ENCODE data around the gene ANKRD22.
A peak's percentile ranks its signal among the peaks of the same experiment; 100 is the strongest.

ANKRD22 gene

DNA sequence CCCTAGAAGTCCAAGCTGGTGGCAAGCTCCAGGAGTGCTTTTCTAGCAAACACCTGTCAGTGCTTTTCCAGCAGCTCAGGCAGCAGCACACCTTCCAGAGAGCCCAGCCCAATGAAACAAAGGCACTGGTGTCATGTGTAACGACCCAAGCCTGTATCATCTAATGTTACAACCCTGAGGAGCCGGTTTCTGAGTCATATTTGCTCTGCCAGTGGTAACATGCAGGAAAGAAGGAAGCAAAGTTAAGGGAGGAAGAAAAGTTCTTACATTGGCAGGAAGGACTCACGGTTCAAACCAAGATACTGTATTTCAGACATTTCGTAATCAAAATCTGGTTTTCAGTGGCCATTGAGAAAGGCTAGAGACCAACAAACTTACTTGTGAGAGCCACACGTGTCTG is at the start of gene ANKRD22:
TSS of gene ANKRD22 (minus strand) at position 139 of the 400 bp plus-strand sequence. CDS start 237 bp downstream, outside the sequence.
- FAIRE-seq: no peak

DNA sequence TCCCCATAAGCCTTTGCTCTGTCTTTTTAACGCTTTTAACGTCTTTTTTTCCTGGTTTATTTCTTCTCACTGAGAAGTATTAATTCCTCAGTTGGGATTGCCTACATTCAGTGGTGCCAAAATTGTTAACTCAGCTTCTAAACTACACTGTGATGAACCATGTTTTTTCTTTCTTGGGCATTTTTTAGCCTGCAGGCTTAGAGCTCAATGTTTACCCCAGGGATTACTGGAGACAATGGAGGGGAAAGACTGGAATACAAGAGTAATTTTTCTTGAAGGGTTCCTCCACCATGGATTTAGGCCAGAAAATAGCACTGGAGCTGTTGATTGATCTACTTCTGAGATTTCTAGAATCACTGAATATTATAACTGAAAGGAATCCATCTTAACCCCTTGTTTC is 48.2 kb upstream of the ANKRD22 start:
- FAIRE-seq: no peak

DNA sequence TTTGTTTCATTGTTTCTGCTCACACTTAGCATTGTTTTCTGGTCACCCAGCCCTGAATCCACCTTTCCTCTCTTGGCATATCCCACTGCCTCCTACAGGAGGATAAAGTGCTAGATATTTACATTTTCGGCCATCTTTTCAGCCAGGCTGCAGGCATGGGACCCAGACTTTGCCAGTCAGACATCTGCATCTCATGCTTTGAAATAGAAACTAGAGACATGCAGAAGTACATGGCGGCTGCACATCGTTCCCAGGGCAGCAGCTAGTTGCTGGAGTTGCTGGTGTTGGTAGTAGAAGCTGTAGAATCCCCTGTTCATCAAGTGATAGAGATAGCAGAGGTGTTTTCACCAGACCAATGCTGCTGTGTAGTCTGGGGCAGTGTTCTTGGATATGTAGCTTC is 47.1 kb upstream of the ANKRD22 start:
- FAIRE-seq: no peak

DNA sequence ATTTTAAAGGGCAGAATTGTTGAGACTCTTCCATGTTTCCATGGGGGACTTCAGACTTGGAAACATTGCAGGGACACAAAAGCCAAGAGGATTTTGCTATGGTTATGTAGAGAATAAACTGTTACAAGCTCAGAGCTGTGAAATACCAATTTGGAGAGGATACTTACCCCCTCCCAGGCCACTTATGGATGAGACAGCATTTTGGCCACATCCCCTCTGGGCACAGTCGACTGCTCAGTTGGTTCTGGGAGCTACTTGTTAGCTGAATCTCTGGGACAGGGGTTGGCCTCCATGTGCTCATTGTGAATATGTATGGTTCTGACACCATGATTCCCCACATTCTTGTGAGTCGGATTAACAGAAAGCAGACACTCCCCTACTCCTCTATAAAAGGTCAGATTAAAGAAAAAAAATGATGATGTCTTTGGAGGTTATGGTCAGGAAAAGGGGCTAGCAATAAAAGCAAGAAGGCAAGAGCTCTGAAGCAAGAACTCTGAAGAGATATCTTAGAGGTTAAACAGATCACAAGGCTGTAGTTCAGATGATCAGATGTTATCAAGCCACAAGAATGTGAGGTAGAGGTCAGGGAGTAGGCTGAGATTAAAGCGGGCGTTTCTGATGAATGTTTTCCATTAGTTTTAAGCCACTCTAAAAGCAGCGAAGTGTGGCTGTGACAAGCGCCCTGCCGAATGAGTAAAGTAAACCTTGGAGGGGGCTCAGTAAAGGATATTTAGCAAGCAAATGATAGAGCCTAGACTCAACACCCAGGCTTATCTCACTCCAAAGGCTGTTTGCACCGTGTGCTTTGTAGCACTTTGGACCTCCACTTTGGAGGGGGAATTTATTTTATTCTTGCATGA is 45.6 kb upstream of the ANKRD22 start:
- FAIRE-seq: no peak

DNA sequence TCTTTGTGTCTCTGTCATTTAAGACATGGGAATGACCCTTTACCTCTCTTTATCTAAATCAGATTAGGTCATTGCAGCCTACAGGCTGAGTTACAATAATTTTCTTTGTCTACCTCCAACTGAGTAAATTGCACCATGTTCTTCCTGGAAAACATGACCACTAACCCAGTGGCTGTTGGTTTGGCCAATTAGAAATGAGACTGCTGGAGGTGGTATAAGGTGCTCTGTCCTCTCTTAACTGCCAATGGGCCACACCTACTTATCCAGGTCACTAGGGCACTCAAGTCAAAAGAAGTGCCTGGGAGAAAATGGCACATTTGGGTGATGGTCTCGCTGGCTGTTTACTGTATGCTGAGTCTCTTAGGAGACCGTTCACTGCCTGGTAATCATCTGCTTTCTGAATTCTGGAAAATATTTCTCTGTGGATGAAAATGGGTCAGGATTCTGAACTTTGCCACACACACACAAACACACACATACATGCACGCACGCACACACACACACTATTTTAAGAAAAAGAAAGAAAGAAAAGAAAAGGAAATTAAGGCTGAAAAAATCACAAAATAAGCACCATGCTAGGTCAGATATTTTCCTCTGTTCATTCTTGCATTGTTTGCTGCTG is 44.8 kb upstream of the ANKRD22 start:
- no peak for FAIRE-seq

DNA sequence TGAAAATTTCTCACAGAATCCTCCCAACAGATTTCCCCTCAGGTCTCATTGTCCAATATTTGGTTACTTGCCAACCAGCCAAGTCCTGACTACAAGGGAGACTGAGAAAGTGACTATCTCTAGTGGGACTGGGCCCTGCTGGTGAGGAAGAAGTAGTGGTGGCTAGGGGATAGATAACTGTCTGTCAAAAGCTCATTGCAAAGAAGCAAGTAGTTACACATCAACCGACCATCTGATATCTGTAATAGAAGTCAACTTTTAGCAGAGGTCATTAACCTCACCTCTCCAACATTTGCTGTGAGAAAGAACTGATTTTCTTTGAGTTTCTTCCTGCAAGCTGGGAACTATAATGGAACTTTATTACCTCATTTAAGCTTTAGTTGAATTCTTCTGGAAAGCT is 43.6 kb upstream of the ANKRD22 start:
- FAIRE-seq: no peak

DNA sequence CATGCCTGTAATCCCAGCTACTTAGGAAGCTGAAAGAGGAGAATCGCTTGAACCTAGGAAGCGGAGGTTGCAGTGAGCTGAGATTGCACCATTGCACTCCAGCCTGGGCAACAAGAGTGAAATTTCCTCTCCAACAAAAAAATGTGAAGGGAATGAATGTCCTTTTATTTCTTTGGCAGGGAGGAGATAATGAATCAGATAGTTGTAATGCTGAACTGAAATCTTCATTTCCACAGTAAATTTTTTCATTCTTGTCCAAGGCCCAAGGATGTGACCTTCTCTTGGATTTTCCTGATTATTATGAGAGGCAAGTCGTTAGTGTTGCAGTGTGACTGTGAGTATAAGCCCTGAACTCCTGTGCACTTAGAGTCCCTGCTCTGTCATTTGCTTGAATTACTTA is 42.0 kb upstream of the ANKRD22 start:
- no peak for FAIRE-seq

DNA sequence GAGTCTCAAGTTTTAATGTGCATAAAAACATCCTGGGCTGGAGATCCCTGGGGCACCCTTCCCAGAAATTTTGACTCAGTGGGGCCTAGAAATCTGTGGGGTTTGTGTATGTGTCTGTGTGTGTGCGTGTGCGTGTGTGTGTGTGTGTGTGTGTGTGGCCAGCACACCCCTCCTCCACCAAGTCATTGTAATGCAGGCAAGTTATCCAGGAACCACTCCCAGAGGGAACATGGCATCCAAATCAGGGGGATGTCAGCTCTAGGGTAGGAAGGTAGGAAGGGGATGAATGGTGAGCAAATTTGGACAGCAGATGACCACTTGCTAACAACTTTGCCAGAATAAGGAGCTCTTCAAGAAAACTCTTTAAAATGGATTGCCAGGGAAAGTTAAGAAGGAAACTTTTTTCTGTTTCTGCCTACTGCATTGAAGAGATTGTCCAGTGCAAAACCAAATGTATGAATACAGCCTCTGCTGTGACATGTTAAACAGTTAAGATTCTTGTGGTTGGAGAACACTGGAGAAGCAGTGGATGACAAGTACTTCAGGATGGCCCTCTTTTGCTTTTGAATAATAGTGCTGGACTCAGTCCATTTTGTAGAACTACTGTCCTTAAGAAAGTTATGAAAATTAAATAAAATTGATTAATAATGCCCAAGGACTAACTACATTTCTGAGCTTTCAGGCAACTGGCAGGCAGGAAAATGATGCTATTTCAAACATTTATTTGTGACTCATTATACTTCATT is 40.8 kb upstream of the ANKRD22 start:
- no peak for FAIRE-seq

DNA sequence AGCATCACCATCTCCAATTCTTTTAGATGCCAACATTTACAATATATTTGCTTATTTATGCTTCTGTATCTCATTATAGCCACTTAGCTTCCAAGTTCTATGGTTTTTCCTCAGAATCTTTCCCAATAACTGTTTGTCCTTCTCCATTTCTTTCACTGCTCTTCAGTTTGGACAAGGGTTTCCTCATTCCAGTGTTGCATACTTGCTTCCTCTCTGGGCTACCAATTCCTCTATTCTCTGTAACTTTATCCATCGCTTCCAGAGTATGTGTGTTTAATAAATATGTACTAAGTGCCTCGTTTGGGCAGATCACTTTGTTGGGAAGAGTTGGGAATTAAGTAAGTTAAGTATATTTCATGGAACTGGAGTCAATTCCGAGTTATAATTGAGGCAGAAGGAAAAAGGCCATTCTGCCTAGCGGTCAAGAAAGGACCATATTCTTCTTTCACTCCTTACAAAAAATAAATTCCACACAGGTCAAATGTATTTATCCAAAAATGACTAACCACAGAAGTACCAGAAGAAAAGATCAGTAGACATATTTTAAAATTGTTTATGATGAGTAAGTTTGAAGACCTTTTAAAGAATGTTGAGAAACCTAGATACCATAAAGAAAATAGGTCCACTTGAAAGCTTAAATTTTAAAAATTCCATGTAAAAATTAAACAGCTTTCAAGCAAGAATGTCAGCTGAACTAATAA is 39.2 kb upstream of the ANKRD22 start:
- no peak for FAIRE-seq

DNA sequence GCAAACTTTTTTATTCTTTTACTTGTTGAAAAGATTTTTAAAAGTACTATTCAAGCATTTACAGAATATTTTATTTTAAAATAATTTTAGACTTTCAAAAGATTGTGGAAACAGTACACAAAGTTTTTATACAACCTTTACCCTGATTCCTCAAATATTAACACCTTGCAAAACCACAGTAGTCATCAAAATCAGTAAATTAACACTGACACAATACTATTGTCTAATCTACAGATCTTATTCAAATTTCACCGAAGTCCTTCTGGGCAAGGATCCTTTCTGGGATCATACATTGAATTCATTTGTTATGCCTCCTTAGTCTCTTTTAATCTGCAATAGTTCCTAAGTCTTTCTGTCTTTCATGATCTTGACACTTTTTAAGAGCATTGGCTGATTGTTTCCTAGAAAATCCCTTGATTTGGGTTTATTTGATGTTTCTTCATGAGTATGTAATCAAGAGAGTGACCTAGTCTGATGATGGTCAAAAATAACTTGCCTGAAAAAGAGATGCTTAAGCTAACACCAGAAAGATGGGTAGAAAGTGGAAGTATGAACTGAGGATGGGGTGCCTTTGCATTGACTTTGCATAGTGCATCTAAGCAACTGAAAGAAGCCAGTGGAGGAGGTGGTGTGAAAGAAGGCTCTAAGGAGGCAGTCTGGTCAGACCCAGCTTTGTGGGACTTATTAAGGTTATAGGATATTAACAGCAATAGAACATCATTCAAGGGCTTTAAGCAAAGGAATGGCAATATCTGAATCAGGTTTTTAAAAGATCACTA is 38.1 kb upstream of the ANKRD22 start:
- no peak for FAIRE-seq

DNA sequence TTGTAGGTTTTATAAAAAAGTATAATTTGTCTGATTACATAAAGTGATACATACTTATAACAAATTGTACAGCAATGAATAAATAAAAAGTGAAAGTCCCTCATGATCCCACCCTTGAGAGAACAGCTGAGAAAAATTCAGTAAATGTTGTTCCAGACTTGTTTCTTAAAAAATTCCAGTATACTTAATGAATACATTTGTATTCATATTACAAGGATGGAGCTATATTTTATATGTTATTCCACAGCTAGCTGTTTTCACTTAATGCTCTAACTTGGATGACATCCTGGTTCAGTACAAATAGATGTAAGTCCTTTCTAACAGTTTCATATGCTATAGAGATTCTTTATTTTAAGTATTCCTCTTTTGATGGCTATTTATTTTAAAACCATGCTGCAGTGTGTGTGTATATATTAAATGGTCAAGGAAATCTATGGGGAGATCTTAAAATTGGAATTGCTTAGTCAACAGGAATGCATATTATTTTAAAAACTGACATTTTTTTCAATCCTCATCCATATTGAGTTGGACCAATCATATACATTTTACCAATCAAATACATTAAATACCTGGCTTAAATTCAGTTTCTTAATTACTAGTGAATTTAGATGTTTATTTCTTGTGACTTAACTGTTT is 37.3 kb upstream of the ANKRD22 start:
- no peak for FAIRE-seq

DNA sequence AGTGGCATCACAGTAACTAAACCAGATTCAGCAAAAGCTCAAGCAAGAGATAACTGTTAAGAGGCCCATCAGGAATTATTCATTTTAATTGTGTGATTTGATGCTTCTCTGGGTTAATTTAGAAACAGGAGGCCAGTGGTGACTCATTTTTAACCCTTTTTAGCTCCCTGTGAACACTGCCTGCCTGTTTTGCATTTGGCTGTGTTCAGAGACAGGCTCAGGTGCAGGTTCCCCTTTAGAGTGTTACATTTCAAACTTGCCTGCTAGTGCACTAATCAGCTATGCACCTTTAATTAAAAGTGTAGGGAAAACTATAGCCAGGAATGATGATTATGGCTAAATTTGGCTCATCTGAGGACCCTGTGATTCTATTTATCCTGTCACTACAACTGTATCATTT is 34.9 kb upstream of the ANKRD22 start:
- FAIRE-seq: no peak

DNA sequence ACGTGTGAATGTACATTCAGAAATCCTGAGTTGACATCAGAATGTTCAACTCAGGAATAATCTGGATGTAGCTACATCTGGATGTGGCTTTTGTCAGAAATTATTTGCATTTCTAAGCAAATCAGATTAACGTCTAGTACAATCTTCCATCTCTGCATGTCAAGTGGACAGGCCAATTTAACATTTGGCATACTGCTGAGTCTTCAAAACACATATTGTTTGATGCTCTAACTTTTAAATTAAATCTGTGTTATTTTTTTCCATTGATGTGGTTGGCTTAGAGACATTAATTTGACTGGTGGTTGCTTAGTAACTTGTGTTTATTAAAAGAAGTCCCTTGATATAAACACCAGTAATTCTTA is 31.8 kb upstream of the ANKRD22 start:
- peak; percentile 37 for FAIRE-seq

DNA sequence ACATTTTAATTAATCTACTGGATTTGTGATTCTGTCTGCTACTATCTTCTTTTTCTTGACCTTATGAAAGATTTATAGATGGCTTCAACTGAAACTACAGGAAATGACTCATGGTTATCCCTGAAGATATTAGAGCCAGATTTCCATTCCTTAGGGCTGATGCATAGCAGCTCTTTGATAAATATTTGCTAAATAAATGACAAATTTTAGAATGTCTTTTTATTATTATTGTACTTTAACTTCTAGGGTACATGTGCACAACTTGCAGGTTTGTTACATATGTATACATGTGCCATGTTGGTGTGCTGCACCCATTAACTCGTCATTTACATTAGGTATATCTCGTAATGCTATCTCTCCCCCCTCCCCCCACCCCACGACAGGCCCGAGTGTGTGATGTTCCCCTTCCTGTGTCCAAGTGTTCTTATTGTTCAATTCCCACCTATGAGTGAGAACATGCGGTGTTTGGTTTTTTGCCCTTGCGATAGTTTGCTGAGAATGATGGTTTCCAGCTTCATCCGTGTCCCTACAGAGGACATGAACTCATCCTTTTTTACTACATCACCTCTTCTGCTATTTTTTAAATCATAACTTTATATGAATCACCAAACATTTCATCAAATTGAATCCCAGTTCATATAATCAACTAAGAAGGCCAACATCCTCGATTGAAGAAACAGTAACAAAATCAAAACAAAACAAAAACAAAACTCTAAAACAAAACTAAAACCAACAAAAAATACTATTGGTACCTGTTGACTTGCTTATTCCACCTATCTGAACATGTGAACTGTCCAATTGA is 31.2 kb upstream of the ANKRD22 start:
- peak; percentile 35 for FAIRE-seq

DNA sequence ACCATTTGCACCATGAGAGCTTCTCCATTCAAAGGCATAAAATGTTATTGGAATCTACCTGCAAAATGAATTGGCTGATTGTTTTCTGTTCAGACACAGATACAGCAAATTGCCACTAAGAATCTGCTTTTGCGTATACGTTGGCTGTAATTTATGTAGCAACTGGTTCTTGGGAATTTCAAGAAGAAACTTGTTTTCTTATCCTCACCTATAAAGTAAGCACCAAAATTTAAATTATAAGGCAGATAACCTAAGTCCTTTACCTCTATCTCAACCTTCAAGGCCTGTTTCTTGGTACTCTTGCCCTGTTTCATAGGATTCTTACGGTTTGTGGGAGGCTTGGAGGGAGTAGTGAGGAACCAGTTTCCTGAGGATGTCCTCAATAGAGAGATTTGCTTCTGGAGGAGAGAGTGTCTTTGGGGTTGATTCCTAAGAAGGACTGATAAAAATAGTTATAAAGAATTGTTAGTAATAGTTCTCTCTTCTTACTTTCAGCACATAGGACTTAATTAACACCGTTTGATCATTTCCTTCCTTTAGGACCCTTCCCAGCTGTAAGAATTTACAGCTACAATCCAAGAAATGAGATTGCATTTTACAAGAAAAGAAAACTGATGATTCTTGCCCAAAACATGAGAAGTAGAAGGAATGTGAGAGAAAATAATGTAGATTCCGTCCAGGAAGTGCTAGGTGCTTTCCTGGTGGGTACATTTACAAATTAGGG is 30.4 kb upstream of the ANKRD22 start:
- no peak for FAIRE-seq

DNA sequence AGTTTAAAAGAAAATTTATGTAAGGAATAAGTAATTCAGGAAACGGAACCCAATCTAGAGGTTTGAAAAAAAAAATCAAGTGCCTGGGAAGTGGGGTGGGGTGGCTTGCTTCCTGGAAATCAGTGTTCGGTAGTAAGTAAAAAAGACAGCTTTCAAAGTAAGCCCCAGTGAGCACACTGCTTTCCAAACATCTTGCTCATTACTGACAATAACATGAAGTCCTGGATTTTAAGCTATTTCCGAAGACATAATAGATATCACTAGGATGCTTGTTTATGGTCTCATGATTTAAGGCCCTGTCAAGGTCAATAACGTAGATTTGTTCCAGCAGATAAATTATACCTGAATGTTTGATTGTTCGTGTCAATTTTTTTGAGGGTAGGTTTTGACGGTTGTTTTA is 29.7 kb upstream of the ANKRD22 start:
- FAIRE-seq: no peak

DNA sequence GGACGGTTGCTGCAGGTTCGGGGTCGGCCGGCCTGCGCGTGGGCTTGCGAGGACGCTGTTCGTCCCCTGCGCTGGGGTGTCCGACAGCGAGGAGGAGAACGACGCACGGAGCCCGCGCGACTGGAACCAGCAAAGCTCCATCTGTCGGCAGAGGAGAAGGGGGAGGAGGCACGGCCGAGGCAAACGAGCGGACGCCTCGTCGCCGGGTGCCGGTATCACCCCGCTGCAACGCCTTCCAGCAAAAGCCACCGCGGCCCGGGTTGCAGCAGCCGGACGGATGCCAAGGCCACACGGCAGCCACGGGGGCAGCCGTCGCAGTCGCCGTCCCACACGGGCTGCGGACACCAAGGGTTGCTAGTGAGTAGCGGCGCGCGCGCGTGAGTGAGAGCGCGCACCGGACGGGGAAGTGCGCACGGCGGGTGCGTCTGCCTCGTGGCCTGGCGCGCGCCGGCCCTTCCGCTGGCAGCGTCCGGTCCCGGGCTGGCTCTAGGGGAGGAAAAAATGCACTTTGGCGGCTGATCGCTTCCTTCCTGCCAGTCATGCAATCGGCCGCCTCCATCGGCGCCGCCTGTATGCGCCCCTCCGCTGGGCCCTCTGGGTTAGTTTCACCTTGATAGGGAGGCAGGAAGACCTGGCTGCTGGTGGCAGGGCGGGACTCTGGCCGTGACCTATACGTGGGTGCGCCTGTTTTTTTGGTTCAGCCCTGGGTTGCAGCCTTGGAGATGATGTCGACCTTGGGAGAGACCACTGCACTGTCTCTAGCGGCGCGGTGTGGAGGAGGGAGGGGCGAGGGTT is 28.8 kb upstream of the ANKRD22 start:
- FAIRE-seq: no peak

DNA sequence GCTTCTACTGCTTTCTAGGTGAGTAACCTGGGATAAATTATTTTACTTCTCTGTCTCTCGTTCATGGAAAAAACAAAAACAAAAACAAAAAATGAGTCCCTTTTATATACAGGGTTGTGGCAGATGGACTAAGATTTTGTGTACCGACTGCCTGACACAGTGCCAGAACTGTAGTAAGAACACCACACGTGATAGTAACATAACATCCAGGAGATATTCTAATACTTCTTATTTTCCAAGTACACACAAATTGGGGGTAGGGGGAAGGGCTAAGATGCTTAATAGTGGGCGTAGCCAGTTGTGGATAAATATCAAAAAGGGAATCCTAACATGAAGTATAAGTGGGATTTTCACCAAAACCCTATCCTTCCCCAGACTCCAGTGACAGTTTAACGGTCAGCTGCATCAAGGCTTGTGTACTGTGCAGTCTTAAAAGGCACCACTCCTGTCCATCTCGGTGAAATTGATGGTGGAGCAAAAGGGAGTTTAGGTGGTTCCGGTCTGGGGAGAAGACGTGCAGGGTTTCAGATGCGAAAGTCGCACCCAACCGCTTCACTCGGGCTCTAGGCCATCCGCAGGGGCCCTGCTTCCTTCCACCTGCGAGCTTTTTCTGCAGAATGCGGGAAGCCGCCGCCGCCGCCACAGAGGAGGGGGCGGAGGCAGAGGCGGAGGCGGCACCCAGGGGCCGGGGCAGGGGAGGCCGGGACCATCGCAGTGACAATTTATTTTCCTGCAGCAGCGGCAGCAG is 28.1 kb upstream of the ANKRD22 start, which contains the start of gene STAMBPL1:
TSS of gene STAMBPL1 (plus strand) at position 712 of the 748 bp plus-strand sequence. CDS start 21,464 bp downstream, outside the sequence.
- FAIRE-seq: no peak

All from endometrium (tissue), 2 donors.